Measurements from ENCODE around the gene EFCAB3.
"Not testable (repeated sequence)": the region's sequence is repeated elsewhere in the genome, so short reads cannot be mapped to it uniquely, and the experiment has no call there.

EFCAB3 gene

GRCh38 chr17:62380253-62380652, at the start of gene EFCAB3:
Gene EFCAB3 (plus strand): TSS chr17:62380553. CDS start chr17:62382980, 2,427 bp downstream.
- no peak for DNase-seq (ENCODE audit: low spot score)

DNA sequence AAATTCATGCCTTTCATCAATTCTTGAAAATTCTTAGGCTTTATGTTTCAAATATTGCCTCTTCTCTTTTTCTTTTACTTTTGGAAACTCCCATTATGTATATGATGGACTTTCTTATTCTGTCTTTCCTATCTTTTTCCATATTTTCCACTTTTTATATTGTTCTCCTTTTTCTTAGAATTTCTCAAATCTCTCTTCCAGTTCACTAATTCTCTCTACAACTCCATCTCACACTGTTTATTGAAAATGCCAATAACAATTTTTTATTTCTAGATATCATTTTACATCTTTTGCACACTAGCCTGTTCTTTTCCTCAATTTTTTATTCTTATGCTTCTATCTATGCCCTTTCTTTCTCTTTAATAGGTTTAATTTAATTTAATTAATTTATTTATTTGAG, 43.8 kb upstream of the EFCAB3 start:
- no peak for DNase-seq (ENCODE audit: low spot score)

- DNase-seq (ENCODE audit: low spot score) = no peak
Observed at GRCh38 chr17:62343764-62344270, 36.5 kb upstream of the EFCAB3 start.

- no peak for DNase-seq (ENCODE audit: low spot score)
Observed at GRCh38 chr17:62351176-62351575, 29.2 kb upstream of the EFCAB3 start.

- DNase-seq (ENCODE audit: low spot score) = no peak
Observed at GRCh38 chr17:62366191-62366590, 14.2 kb upstream of the EFCAB3 start.

- no peak for DNase-seq (ENCODE audit: low spot score)
Observed at GRCh38 chr17:62381561-62381960, 1.2 kb downstream of the EFCAB3 start.

- no peak for DNase-seq (ENCODE audit: low spot score)
Observed at GRCh38 chr17:62388856-62389255, 8.5 kb downstream of the EFCAB3 start.

GRCh38 chr17:62392908-62393307, 12.6 kb downstream of the EFCAB3 start:
- DNase-seq (ENCODE audit: low spot score) = no peak

DNA sequence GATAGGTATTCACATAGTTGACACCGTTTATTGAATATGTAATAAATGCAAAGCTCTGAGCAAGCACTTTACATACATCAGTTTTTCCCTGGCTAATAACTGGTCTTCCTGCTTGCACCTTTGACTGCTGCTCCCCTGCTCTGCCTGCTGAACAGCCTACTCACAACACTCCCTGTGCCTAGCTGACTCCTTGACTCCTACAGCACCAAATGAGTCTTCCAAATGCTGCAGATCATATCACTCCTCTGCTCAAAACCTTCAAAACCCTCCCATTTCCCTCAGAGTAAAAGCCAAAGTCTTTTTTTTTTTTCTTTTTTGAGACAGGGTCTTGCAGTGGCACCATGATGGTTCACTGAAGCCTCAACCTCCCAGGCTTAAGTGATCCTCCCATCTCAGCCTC, 18.5 kb downstream of the EFCAB3 start:
- no peak for DNase-seq (ENCODE audit: low spot score)

DNA sequence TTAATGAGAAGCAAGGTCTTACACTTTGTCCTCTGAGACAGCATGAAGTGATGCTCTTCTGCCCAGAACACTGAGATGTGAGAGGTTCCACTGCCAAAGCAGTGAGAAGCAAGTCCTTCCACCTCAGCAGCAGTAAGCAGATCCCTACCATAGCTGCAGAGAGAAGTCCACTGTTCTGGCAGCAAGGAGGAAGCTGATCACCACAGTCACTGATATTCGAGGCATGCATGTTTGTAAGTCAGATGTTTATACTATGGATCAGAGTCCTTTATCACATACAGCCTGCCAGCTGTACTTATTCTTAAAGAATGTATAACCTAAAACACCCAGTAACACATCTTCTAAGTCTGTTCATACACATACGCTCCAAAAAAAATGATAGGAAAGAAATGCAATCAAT, 25.1 kb downstream of the EFCAB3 start:
- no peak for DNase-seq (ENCODE audit: low spot score)

GRCh38 chr17:62413090-62413489, 32.7 kb downstream of the EFCAB3 start:
- DNase-seq (ENCODE audit: low spot score) = not testable (repeated sequence)

- DNase-seq (ENCODE audit: low spot score) = peak; percentile 92
Observed at GRCh38 chr17:62423647-62424461, 43.5 kb downstream of the EFCAB3 start, which contains the start of gene METTL2A. Gene METTL2A (plus strand): TSS chr17:62423897. CDS start chr17:62423903, 6 bp downstream.

DNA sequence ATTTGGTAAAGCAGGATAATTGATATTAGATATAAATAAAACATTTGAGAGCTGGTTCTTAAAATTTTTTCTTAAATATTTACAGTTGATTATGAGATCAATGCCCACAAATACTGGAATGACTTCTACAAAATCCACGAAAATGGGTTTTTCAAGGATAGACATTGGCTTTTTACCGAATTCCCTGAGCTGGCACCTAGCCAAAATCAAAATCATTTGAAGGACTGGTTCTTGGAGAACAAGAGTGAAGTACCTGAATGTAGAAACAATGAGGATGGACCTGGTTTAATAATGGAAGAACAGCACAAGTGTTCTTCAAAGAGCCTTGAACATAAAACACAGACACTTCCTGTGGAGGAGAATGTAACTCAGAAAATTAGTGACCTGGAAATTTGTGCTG, 45.9 kb downstream of the EFCAB3 start:
- DNase-seq (ENCODE audit: low spot score) = not testable (repeated sequence)

DNA sequence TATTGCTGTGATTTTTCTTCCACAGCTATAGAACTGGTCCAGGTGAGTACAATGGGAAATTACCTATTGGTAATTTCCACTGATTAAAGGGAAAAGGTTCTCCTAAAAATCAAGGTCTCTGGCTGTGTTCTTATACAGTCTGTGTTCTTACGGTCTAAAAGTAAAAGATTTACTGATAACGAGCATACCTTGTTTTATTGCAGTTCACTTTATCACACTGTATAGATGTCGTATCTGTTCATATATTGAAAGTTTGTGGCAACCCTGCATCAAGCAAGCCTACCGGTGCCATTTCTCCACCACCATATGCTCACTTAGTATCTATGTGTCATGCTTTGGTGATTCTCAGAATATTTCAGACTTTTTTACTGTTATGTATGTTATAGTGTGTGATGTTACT, 54.9 kb downstream of the EFCAB3 start:
- not testable (repeated sequence) for DNase-seq (ENCODE audit: low spot score)

DNA sequence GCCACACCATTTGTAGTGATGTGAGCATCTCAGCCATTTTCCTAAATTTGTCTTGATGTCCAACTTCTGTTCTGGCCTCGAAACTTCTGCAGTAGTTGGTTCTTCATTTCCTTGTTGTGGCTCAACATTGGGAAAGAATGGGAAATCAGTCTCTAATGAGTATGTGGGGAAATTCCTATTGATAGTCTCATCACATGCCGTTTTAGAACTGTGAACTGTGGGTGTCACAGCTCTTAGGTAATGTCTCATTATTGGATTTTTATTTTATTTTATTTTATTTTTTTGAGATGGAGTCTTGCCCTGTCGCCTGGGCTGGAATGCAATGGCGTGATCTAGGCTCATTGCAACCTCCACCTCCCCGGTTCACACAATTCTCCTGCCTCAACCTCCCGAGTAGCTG, 60.8 kb downstream of the EFCAB3 start:
- not testable (repeated sequence) for DNase-seq (ENCODE audit: low spot score)

DNA sequence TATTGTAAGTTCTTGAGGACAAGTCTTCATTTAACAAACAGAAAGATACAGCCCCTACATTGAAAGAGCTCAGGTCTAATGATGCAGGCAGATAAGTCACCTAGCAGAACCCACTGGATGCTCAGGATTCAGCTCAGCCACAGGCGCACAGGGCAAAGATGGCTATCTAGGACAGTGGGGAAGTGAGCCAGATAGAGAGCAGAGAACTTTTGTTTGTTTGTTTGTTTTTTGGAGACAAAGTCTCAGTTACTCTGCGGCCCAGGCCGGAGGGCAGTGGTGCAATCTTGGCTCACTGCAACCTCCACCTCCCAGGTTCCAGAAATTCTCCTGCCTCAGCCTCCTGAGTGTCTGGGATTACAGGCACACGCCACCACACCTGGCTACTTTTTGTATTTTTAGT, 63.7 kb downstream of the EFCAB3 start:
- no peak for DNase-seq (ENCODE audit: low spot score)

DNA sequence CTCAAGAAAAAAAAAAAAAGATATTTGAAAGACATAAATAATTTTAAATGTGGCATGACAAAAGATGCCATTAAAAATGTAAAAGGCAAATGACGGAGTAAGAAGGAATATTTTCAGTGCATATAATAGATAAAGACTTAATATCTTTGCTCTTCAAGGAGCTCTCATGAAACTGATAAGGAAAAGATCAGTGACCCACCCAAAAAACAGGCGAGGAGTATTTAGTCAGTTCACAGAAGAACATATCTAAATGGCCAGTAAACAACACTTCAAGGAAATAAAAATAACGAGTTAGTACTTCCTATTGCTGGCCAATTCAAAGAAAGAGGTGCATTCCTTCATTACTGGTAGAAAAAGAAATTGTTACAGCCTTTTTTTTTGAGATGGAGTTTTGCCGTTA, 65.4 kb downstream of the EFCAB3 start:
- not testable (repeated sequence) for DNase-seq (ENCODE audit: low spot score)

- DNase-seq (ENCODE audit: low spot score) = not testable (repeated sequence)
Observed at GRCh38 chr17:62452195-62452594, 71.8 kb downstream of the EFCAB3 start.

DNA sequence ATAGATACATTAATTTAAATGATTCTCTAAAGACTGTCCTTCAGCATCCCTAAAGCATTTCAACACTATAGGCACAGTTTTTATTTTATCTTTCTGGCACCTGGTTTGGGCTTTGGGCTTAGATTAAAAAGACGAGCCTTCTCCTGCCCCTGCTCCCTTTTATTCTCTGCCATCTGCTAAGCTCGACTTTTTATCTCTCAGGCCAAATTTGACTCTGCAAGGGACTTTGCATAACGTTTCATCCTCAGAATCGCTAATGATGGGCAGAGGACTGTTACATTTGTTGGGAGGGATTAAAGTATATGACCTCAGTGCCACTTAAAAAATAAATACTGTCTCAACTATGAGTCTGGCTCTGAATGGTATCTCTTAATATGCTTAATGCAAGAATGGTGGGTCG, 72.7 kb downstream of the EFCAB3 start:
- DNase-seq (ENCODE audit: low spot score) = not testable (repeated sequence)

- DNase-seq (ENCODE audit: low spot score) = not testable (repeated sequence)
Observed at GRCh38 chr17:62453656-62454055, 73.3 kb downstream of the EFCAB3 start.

DNA sequence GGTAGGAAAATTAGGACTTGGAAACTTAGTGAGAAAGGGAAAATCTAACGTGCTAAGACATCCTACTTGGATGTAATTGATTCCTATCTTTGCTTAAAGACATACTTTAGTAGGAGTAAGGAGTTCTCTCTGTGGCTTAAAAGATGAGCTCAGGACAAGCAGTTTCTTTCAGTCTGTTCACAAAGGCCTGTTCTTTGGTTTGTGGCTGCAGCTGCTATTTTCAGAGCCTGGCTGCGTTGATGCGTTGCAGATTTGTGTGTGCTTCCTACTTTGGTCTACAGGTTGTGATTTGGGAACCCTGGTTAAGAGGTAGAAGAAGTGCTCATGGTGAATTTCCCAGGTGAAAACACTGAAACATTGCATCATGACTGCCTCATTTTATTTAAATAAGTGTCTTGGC, 73.8 kb downstream of the EFCAB3 start:
- not testable (repeated sequence) for DNase-seq (ENCODE audit: low spot score)

DNA sequence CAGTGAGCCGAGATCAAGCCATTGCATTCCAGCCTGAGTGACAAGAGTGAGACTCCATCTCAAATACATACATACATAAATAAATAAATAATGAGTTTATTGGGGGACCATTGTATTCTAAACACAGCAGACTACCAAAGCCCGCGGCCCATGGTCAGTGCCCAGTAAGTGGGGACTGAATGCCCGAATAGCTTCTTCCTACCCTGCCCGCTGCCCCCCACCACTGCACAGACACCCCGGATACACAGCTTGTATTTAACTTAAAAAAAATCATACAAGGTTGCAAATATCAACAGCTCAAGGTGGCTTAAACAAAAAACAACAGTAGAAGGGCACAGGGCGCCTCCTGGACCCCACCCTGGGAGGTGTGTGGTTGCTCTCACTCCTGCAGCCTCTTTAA, 75.7 kb downstream of the EFCAB3 start:
- DNase-seq (ENCODE audit: low spot score) = no peak

DNA sequence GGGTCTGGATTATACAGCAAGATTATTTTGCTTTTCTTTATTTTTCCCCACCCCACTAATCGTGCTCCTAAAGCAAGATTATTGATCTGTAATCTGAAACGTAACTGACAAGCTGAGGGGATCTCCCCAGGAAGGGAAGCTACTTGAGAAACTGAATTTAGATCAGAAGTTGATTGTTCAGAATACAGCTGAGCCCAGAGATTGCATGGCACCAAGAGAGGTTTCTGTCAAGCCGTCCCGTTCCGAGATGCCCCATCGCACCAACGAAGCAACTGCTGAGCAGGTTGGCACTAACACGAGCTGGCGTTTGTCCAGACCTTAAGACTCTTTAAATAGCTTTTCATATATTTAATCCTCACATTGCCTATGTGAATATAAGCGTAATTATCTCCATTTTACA, 78.1 kb downstream of the EFCAB3 start:
- not testable (repeated sequence) for DNase-seq (ENCODE audit: low spot score)

DNA sequence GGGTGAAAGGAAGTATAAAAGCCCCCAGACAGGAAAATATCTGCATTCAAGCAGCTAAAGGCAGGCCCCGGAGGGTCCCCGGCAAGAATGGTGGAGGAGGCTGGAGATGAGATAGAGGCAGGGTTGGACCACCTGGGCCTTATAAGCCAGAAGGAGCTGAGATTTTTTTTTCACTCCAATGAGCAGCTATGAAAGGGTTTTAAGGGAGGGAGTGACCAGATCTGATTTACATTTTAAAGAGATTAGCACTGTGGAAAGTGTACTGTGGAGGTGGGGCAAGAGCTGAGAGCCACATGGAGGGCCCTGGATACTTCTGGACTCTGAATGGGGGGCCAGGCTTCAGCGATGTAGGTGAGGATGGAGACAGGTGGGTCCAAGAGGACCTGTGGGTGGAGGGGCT, 84.1 kb downstream of the EFCAB3 start:
- DNase-seq (ENCODE audit: low spot score) = not testable (repeated sequence)

Data from kidney tubule cell (primary cell).